ENCODE data around the gene GOLIM4.

The GOLIM4 gene

DNA sequence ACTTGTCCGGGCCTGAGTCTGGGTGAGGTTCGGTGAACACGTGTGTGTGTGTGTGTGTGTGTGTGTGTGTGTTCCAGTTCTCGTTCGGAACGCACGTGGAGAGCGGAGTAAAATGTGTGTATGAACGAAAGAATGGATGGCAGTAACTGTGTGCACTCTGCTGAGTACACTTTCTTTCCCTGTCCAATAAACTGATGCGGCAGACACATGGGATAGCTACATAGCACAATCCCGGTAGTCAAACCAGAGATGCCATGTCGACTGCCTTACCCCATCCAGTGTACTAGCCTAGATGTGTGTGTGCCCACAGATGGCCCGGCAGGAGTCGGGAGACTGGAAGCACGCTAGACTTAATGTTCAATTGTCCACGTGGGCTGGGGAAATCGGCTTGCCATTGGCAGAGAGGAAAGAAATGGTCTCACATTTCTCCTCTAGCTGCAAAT is 507 bp upstream of the GOLIM4 start:
- no peak for TF ChIP-seq ZFX (IDR thresholded peaks at IDR 0.05; ENCODE audit: borderline replicate concordance)
- TF ChIP-seq, protein P1, sequence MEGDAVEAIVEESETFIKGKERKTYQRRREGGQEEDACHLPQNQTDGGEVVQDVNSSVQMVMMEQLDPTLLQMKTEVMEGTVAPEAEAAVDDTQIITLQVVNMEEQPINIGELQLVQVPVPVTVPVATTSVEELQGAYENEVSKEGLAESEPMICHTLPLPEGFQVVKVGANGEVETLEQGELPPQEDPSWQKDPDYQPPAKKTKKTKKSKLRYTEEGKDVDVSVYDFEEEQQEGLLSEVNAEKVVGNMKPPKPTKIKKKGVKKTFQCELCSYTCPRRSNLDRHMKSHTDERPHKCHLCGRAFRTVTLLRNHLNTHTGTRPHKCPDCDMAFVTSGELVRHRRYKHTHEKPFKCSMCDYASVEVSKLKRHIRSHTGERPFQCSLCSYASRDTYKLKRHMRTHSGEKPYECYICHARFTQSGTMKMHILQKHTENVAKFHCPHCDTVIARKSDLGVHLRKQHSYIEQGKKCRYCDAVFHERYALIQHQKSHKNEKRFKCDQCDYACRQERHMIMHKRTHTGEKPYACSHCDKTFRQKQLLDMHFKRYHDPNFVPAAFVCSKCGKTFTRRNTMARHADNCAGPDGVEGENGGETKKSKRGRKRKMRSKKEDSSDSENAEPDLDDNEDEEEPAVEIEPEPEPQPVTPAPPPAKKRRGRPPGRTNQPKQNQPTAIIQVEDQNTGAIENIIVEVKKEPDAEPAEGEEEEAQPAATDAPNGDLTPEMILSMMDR (IDR thresholded peaks at IDR 0.05): no peak
- H3K27ac ChIP-seq: peak overlapping the region; percentile 90

DNA sequence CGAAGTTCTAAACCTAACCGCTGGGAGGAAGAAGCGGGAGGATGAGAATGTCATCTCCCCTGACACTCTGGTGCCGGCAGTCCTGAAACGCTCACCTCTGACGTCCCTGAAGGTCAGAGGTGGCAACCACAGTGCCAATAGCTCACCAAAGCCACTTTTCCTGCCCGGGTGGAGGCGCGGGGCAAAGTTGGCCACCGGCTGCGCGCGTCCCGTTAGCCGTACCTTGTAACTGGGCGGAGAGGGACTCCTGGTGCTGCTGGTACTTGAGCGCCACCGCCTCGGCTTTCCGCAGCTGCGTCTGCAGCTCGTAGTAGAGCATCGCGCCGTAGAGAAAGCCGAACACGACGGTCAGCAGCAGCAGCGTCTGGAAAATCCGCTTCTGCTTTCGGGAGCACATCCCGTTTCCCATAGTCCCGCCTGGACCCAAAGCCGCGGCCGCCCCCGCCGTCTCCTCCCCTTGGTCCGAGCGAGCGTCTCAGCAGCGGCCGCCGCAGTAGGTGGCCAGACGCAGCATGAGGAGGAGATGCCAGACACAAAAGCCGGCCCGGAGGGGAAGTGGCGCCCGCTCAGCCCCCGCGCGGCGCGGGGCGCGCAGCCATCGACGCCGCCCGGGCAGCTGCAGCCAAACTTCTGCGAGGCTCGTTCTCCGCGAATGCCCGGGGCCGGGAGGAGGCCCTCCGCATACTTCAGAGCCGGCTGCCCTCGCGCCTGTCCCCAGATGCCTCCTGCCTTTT is 680 bp downstream of the GOLIM4 start:
- TF ChIP-seq ZFX (IDR thresholded peaks at IDR 0.05; ENCODE audit: borderline replicate concordance): no peak
- TF ChIP-seq, protein P1 (IDR thresholded peaks at IDR 0.05): peak; percentile 13; the same call in 1 of the 2 replicates
- peak overlapping the region; percentile 90 for H3K27ac ChIP-seq

DNA sequence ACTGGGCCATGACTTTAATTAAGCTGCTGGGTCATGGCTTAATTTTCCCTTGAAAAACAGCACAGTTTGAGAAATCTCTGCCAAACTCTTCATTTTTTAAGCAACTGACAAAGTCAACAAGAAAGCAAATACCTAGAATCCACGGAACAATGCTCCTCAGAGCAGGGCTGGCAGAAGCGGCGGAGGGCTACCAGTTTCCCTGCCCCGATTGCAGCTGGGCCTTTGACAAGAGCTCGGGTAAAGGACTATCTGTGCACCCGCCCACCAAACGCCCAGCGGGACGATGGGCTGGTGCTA is 1.2 kb downstream of the GOLIM4 start:
- H3K27ac ChIP-seq: peak overlapping the region; percentile 90
- TF ChIP-seq, protein P1 (IDR thresholded peaks at IDR 0.05): no peak
- TF ChIP-seq ZFX (IDR thresholded peaks at IDR 0.05; ENCODE audit: borderline replicate concordance): no peak

DNA sequence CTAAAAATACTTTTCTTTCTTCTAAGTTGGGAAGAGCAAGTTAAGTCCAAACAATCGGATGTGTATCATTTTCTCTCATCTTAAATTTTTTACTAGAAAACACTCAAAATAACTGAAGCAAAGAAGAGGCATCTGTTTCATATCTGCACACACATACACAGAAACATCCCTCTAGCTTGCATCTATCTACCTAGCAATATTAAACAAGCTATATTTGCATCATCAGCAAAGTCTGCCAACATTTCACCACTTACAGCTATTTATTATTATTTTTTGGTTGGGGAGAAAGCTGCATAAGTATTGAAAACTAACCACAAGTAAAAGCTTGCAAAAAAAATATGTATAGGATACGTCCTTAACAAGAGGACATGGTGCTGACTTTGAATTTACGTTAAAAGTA is 1.9 kb downstream of the GOLIM4 start:
- H3K27ac ChIP-seq: no peak overlapping the region
- TF ChIP-seq, protein P1 (IDR thresholded peaks at IDR 0.05): no peak

- TF ChIP-seq, protein P1 (IDR thresholded peaks at IDR 0.05): no peak
- TF ChIP-seq ZFX (IDR thresholded peaks at IDR 0.05; ENCODE audit: borderline replicate concordance): no peak
- H3K27ac ChIP-seq: peak overlapping the region; percentile 84
Observed at GRCh38 chr3:168093229-168093628, 2.5 kb downstream of the GOLIM4 start.

DNA sequence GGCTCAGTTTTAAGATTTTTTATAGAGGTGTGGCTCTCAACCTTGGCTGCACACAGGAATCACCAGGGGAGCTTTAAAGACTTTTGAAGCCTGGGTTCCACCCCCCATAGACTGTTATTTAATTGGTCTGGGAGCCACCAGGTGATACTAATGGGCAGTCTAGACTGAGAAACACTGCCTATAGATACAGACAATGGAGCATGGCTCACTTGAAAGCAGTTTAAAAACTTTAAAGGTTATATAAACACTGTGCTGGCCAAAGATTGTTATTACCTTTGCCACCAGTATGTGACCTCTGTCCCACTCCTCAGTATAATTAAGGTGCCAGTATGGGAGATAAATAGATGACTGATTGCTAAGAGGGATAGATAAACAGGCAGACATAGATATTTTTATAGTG is 3.8 kb downstream of the GOLIM4 start:
- H3K27ac ChIP-seq: peak overlapping the region; percentile 84
- TF ChIP-seq, protein P1 (IDR thresholded peaks at IDR 0.05): no peak
- no peak for TF ChIP-seq ZFX (IDR thresholded peaks at IDR 0.05; ENCODE audit: borderline replicate concordance)

DNA sequence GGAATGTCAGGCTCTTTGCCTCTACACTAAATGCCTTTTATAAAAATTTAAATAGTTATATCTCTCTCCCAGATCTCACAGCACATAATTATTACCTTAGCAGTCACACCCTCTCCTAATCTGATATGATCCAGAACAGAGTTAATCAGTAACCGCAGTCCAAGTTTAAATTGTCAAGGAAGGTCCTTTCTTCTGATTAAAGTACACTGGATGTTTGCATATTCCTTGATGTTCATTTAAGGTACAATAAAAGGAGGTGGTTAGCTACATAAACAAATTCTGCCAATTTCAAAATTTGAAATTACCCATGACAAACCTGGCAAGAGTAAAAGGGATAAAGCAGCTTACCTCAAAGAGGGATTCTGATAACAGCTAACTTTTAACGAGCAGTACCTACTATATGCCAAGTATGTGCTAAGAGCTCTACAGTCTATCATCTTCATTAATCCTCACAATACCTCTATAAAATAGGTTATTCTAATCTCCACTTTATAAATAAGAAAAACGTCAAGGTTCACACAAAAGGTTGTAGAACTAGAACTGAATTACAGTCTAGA is 4.3 kb downstream of the GOLIM4 start:
- TF ChIP-seq, protein P1 (IDR thresholded peaks at IDR 0.05): no peak
- TF ChIP-seq ZFX (IDR thresholded peaks at IDR 0.05; ENCODE audit: borderline replicate concordance): no peak
- H3K27ac ChIP-seq: peak overlapping the region; percentile 84
